SK-N-MC (cell line): ENCODE measurements around the gene DPP10.

ENCODE experiments used
- DNase-seq: peaks from one replicate; pipeline ENCODE4 v3.0.0-alpha.2; 2011; ENCODE audit warnings: low read depth, low spot score
- H3K27ac ChIP-seq: fragments of 200-600 bp; sonication (generic); 2 replicates; pipeline ENCODE4 v1.5.1; 2016; ENCODE audit warnings: mixed run types
- H3K36me3 ChIP-seq: fragments of 200-600 bp; sonication (generic); 2 replicates; pipeline ENCODE4 v1.6.1; 2017; ENCODE audit warnings: antibody characterized with exemption, low read length, mixed read lengths; ENCODE audit not compliant: insufficient read depth
- H3K4me3 ChIP-seq: fragments of 200-600 bp; sonication (generic); 2 replicates; pipeline ENCODE4 v1.5.1; 2016
- H3K9ac ChIP-seq: fragments of 200-600 bp; sonication (generic); 2 replicates; pipeline ENCODE4 v1.8.0; 2017; ENCODE audit warnings: mixed run types, mixed read lengths; ENCODE audit not compliant: insufficient read length
- H3K9me3 ChIP-seq: fragments of 200-600 bp; sonication (generic); 2 replicates; pipeline ENCODE4 v1.6.1; 2017; ENCODE audit warnings: low read depth, mild to moderate bottlenecking, antibody characterized with exemption, low read length, moderate library complexity, mixed read lengths
- EZH2 ChIP-seq: fragments of 200-600 bp; sonication (generic); IDR thresholded peaks from one replicate; pipeline ENCODE4 v1.6.1; 2017; ENCODE audit warnings: antibody characterized with exemption
- FOXP2 ChIP-seq: optimal IDR thresholded peaks from 2 replicates; pipeline ENCODE3; 2011; ENCODE audit warnings: mild to moderate bottlenecking, moderate library complexity; ENCODE audit not compliant: insufficient read depth; ENCODE audit errors: extremely low read length, control extremely low read depth
- POLR2AphosphoS5 ChIP-seq: IDR thresholded peaks from 2 replicates; pipeline ENCODE4 v1.6.1; 2012; ENCODE audit warnings: mild to moderate bottlenecking, low read depth, low read length, borderline replicate concordance

Gene DPP10

GRCh38 chr2:115733190-115733775, 1290.8 kb downstream of the DPP10 start:
- DNase-seq: no peak
- Histone ChIP-seq H3K9me3 (no peaks in the 10 kb centered on the region), H3K9ac (no peak overlapping the region), H3K36me3 (no peaks in the 10 kb centered on the region), H3K4me3 (no peak overlapping the region), H3K27ac (no peak overlapping the region)
- TF ChIP-seq EZH2 (no peak), POLR2AphosphoS5 (no peak), FOXP2 (no peak)

GRCh38 chr2:115738111-115738510, 1295.7 kb downstream of the DPP10 start:
- Histone ChIP-seq H3K4me3 (no peak overlapping the region), H3K9ac (no peak overlapping the region), H3K9me3 (no peaks in the 10 kb centered on the region), H3K36me3 (no peaks in the 10 kb centered on the region), H3K27ac (no peak overlapping the region)
- no peak for DNase-seq
- TF ChIP-seq POLR2AphosphoS5 (no peak), EZH2 (no peak), FOXP2 (no peak)

GRCh38 chr2:115739574-115739973, 1297.1 kb downstream of the DPP10 start:
- TF ChIP-seq EZH2 (no peak), POLR2AphosphoS5 (no peak), FOXP2 (no peak)
- Histone ChIP-seq H3K36me3 (no peaks in the 10 kb centered on the region), H3K9me3 (no peaks in the 10 kb centered on the region), H3K9ac (no peak overlapping the region), H3K4me3 (no peak overlapping the region), H3K27ac (no peak overlapping the region)
- no peak for DNase-seq

GRCh38 chr2:115746151-115746550, 1303.7 kb downstream of the DPP10 start:
- DNase-seq: no peak
- no peak for TF ChIP-seq FOXP2
- no peak for TF ChIP-seq EZH2
- no peak for TF ChIP-seq POLR2AphosphoS5
- H3K9me3 ChIP-seq: no peaks in the 10 kb centered on the region

GRCh38 chr2:115757286-115757685, 1314.8 kb downstream of the DPP10 start:
- H3K27ac ChIP-seq: no peak overlapping the region
- H3K9me3 ChIP-seq: no peaks in the 10 kb centered on the region
- no peak for DNase-seq
- TF ChIP-seq POLR2AphosphoS5 (no peak), FOXP2 (no peak), EZH2 (no peak)
- no peaks in the 10 kb centered on the region for H3K36me3 ChIP-seq
- H3K4me3 ChIP-seq: no peak overlapping the region
- no peak overlapping the region for H3K9ac ChIP-seq

More at GRCh38 chr2:115746151-115746550, 1303.7 kb downstream of the DPP10 start:
- Histone ChIP-seq H3K36me3 (no peaks in the 10 kb centered on the region), H3K27ac (no peak overlapping the region), H3K4me3 (no peak overlapping the region), H3K9ac (no peak overlapping the region)

DNA sequence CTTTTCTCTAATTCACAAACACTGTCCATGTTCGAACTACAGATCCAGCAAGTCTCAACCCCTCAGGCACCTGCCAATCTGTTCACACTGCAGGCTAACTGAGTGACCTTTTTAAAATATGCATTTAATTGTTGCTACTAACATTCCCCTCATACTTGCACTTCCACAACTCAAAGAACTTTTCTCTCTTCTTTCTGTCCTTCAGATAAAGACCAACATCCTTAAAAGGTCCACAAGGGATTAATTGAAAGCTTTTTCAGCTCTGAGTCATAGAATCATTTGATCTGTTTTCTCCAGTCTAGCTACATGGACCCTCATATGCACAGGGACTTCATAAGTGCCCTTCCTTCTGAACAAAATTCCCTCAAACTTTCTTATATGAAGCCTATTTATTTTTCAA, 1321.2 kb downstream of the DPP10 start:
- Histone ChIP-seq H3K9me3 (no peaks in the 10 kb centered on the region), H3K36me3 (no peaks in the 10 kb centered on the region), H3K4me3 (no peak overlapping the region), H3K9ac (no peak overlapping the region), H3K27ac (no peak overlapping the region)
- TF ChIP-seq FOXP2 (no peak), EZH2 (no peak), POLR2AphosphoS5 (no peak)
- no peak for DNase-seq

GRCh38 chr2:115771516-115771915, 1329.1 kb downstream of the DPP10 start:
- DNase-seq: no peak
- no peak overlapping the region for H3K27ac ChIP-seq
- no peaks in the 10 kb centered on the region for H3K9me3 ChIP-seq
- no peak overlapping the region for H3K4me3 ChIP-seq
- H3K36me3 ChIP-seq: no peaks in the 10 kb centered on the region
- no peak for TF ChIP-seq FOXP2
- no peak for TF ChIP-seq EZH2
- TF ChIP-seq POLR2AphosphoS5: no peak
- H3K9ac ChIP-seq: no peak overlapping the region

DNA sequence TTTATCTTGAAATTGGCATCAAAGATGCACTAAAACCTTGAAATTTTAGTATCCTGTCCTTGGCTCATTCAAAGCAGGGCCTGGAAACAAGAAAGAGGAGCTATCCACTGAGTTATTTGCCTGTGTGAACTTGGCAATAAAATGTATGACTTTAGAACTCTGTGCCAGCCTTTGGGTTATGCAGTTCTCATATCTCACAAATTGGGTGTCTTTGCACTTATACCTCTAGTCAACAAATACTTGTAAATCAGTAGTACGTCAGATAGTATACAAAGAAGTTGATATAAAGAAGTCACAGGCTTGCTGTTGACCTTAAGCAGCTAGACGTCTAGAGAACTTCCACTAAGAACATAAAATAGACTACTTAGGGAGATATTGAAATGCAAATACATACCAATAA, 1331.9 kb downstream of the DPP10 start:
- Histone ChIP-seq H3K36me3 (no peaks in the 10 kb centered on the region), H3K9me3 (no peaks in the 10 kb centered on the region), H3K9ac (no peak overlapping the region), H3K27ac (no peak overlapping the region), H3K4me3 (no peak overlapping the region)
- DNase-seq: no peak
- no peak for TF ChIP-seq FOXP2
- TF ChIP-seq POLR2AphosphoS5: no peak
- no peak for TF ChIP-seq EZH2

GRCh38 chr2:115779085-115779632, 1336.7 kb downstream of the DPP10 start:
- Histone ChIP-seq H3K27ac (no peak overlapping the region), H3K4me3 (no peak overlapping the region), H3K9ac (no peak overlapping the region), H3K36me3 (no peaks in the 10 kb centered on the region), H3K9me3 (no peaks in the 10 kb centered on the region)
- DNase-seq: no peak
- no peak for TF ChIP-seq FOXP2
- no peak for TF ChIP-seq EZH2
- TF ChIP-seq POLR2AphosphoS5: no peak
